NCI-H345 (cell line): ENCODE measurements around the gene ARRDC2.
"Not testable (repeated sequence)": the region's sequence is repeated elsewhere in the genome, so short reads cannot be mapped to it uniquely, and the experiment has no call there.

Experiments
- DNase-seq: peaks from one replicate; lab custom pipeline; 2025; lab: John Stamatoyannopoulos, UW

Gene ARRDC2

DNA sequence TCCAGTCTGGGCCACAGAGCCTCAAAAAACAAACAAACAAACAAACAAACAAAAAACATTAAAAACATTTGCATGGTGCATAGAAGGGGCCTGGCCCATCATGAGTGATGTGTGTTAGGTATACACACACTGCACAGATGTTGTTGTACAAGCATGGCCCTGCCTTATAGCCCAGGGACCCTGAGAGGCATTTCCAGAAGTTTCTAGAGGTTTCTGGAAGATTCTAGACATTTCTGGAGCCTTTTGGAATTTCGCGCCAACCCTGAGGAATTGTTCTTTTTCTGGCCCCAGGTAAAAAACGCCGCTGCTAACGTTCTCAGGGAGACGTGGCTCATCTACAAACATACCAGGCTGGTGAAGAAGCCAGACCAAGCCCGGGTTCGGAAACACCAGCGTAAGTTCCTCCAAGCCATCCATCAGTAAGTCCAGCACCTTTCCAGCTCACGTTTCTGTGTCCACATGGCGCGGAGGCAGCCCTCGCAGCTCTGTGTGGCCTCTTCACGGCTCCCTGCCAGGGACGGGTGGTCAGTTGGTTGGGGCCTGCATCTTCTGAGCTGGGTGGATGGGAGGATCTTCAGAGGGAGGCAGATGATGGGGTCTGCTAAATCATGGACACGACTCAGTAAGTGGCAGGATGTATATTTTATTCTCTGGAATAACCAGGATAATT is 18.4 kb upstream of the ARRDC2 start:
- no peak for DNase-seq

DNA sequence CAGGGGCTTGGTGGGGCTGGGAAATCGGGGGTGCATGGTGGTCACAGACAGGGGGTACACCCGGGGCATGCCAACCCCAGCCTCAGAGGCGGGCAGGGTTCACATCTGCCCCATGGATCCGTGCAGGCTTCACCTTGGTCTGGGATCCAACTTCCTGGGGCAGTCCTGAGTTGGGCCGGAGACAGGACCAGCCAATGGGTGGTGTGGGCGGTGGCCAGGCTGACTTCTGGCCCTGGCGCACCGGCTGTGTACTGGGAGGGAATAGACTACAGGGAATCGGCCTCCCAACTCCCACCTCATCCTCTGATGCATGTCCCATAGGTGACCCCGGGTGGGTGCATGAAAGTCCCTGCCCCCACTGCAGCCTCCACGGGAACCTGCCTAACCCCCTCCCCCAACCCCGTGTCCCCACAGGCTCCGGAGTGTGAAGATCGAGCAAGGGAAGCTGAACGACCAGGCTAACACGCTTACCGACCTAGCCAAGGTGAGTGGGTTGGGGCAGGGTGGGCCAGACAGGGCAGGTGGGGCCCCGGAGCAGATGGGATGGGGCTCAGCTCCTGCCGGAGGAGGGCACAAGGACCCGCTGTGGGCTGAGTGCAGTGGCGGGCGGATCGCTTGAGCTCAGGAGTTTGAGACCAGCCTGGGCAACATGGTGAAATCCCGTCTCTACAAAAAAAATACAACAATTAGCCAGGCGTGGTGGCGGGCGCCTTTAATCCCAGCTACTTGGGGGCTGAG is 14.7 kb upstream of the ARRDC2 start:
- DNase-seq: no peak

- DNase-seq: peak; percentile 64
Observed at GRCh38 chr19:17996826-17997316, 11.1 kb upstream of the ARRDC2 start.

- no peak for DNase-seq
Observed at GRCh38 chr19:17997969-17998826, 9.8 kb upstream of the ARRDC2 start.

DNA sequence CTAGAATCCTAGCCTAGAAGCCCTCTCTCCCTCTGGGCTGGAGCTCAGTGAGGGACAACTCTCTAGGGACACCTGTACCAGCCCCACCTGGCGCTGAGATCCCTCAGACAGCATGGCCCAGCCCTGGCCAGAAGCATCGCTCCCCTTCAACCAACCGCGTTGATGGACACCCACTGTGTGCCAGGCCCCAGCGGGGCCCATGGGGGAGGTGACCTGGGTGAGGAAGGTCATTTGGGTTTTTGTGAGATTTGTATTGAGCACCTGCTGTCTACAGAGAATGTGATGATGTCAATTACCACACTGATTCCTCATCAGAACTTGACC is 9.2 kb upstream of the ARRDC2 start:
- no peak for DNase-seq

GRCh38 chr19:17999684-18000479 is 8.1 kb upstream of the ARRDC2 start:
- no peak for DNase-seq

GRCh38 chr19:18000480-18000914 is 7.5 kb upstream of the ARRDC2 start:
- no peak for DNase-seq

- peak; percentile 48 for DNase-seq
Observed at GRCh38 chr19:18000915-18001776, 6.8 kb upstream of the ARRDC2 start.

DNA sequence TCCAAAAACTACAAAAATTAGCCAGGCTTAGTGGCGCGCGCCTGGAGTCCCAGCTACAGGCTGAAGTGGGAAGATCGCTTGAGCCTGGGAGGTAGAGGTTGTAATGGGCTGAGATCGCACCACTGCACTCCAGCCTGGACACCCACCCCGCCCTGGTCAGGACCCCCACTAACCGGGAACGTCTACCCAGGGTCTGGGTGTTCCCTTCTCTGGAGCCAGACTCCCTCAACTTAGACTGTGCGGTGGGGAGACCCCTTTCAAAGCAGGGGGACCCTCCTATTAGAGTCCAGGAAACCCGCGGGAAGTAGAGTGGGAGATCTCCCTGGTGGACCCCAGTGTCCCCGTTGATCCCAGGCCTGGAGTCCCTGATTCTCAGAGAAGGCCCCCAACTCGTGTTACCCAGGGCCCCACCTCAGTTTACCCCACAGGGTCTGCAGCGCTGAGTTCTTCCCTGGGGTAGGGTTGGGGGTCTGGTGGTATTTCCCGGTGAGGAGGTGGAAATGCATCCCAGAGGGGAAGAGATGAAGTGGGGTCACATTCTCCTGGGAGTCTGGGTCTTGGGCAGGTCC is 6.1 kb upstream of the ARRDC2 start:
- no peak for DNase-seq

GRCh38 chr19:18002347-18002850 is 5.6 kb upstream of the ARRDC2 start:
- no peak for DNase-seq

- not testable (repeated sequence) for DNase-seq
Observed at GRCh38 chr19:18005750-18006149, 2.2 kb upstream of the ARRDC2 start.

- DNase-seq: peak; percentile 70
Observed at GRCh38 chr19:18007044-18007916, 690 bp upstream of the ARRDC2 start.

- DNase-seq: no peak
Observed at GRCh38 chr19:18008814-18009213, 844 bp downstream of the ARRDC2 start.

DNA sequence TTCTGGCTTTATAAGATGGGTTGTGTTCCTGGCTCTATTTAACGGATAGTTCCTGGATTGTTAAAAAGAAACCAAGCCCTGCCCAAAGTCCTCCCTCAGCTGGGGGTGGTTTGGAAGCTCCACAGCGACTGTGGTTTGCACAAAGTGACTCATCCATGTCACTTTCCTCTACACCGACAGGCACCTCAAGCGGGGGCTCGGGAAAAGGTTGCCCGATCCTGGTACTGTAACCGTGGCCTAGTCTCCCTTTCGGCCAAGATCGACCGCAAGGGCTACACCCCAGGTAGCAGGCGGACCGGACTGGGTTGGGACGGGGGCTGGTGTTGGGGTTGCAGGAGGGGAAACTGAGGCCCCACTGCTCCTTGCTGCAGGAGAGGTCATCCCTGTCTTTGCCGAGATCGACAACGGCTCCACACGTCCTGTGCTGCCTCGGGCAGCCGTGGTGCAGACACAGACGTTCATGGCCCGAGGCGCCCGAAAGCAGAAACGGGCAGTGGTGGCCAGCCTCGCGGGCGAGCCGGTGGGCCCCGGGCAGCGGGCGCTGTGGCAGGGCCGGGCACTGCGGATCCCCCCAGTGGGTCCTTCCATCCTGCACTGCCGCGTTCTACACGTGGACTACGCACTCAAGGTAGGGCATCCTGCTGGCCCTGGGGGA is 1.6 kb downstream of the ARRDC2 start:
- no peak for DNase-seq

GRCh38 chr19:18010149-18010548 is 2.2 kb downstream of the ARRDC2 start:
- DNase-seq: no peak

DNA sequence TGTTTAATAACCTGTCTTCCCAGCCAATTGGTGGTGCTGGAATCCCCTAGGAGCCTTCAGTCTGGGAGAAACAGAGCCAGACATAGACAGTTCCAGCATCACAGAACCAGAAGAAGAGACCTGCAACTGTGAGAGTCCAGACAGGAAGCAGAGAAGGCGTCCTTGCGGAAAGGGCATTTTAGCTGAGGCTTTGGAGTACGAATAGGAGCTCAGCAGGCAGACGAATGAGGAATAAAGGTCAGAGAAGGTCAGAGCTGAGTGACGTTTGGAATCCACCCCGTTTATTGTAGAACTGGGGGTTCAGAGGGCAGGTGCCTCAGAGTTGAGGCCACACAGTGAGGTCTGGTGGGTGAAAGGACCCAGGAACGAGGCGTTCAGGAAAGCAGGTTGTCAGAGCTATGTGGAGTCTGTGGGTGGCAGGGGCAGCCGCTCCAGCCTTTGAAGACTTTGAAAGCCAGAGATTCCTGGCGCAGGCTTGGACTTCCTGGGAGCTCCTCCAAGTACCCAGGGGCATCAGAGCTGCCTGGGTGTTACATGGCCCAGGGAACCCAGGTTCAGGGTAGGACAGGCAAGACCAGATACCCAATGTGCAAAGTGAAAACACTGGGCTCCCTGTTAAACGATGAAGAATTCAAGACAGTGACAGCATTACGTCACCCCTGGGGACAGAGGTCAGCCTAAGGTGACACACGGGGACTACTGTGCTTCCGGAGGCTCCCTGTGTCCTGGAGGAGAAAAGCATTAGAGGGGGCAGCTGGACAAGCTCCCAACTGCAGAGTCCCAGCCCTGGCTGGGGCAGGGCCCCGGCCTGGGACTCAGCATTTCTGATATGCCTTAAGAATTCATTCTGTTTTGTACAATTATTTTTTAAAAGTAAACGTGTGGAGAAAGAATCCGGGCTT is 5.5 kb downstream of the ARRDC2 start:
- DNase-seq: no peak

GRCh38 chr19:18014197-18014596 is 6.2 kb downstream of the ARRDC2 start:
- DNase-seq: no peak
